ACHN (cell line): ENCODE measurements around the gene GP2.
"Not testable (repeated sequence)": the region's sequence is repeated elsewhere in the genome, so short reads cannot be mapped to it uniquely, and the experiment has no call there.

ENCODE experiments used
- DNase-seq: peaks from one replicate; pipeline ENCODE4 v3.0.0-alpha.2; 2015
- in situ Hi-C: cut with HindIII; loops from 2 replicates; pipeline ENCODE4 v1.10.0; 2017; ENCODE audit warnings: low sequenced_read_pairs, low pct_ligation_motif_present, low pct_unique_long_range_greater_than_20kb

The GP2 gene

GRCh38 chr16:20329392-20330138 is 2.3 kb upstream of the GP2 start:
- DNase-seq = no peak
- in situ Hi-C loops = no loop called here

GRCh38 chr16:20326321-20326720 is 992 bp downstream of the GP2 start:
- in situ Hi-C loops = no loop called here
- no peak for DNase-seq

DNA sequence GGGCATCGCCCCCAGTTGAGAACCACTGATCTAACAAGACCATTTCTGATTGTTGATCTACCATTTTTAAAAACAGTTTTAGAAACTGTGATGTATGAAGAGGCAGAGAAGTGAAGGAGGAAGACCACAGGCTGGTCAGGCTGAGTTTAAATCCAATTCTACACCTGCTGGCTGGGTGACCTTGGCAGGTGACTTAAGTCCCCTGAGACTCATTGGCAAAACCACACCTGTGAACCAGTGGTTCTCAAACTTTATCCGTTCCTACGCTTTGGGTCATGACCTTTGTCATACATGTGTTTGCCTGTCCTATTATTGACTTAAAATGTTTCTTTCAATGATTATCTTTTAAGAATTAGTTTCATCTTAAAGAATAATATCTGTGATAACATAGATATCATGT is 2.3 kb downstream of the GP2 start:
- no peak for DNase-seq
- in situ Hi-C loops = no loop called here

DNA sequence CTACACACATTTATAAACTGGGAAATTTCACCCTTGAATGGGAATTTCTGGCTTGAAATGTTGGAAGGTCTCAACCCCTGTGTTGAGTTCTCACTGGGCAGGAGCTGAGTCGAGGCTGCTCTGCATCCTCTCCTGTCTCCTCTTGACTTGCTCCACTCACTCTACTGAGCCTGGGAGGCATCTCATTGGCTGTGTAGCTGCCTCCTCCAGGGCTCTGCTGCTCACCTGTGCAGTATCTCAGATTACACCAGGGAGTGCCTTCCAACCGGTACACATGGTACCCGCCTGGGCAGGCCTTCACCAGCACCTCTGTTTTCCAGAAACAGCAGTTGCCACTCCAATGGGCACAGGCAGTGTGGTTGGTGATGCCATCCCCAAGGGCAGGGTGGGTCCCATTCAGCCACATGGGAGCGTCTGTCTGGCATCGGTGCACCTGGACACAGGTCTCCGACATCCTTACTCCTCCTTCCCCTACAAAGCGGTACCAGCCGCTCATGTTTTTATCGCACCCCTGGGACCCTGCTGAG is 3.7 kb downstream of the GP2 start:
- no peak for DNase-seq
- in situ Hi-C loops = no loop called here

- in situ Hi-C loops = no loop called here
- DNase-seq = no peak
Measured at GRCh38 chr16:20322696-20323095, 4.6 kb downstream of the GP2 start.

DNA sequence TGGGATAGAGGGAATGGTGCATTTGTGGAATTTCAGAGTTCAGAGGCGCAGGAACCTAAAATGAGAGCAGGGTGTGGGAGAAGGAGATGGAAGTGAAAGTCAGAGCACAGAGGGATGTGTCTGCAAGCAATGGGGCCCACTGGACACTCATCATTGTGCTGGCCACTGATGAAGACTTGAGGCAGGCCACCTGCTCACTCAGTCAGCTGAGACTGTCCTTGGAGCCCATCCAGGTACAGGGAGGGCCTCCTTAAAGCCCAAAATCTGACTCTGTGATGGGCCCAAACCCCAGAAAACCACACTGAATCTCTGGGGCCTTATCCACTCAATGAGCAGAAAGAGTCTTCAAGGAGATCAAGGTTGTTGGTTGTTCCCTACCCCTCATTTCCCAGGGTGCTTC is 5.6 kb downstream of the GP2 start:
- DNase-seq = no peak
- in situ Hi-C loops = no loop called here

- DNase-seq, in situ Hi-C loops: not testable (repeated sequence)
Measured at GRCh38 chr16:20321051-20321450, 6.3 kb downstream of the GP2 start.

DNA sequence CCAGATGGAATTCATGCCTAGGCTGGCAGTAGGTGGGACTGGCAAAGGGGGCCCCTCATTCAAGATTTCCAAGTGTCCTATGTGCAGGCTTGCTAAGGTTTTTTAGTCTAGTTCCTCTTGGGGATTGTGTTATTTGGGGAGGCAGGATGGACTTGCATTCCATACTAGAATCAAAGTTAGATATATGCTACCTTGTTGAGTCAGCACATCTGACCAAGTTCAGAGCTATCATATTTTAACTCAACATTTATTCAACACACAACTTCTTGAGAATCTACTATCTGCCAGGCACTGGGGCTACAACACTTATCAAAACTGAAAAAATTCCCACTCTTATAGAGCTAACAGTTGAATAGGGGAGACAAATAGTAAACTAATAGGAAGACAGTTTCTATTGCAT is 6.7 kb downstream of the GP2 start:
- in situ Hi-C loops = no loop called here
- DNase-seq = no peak

GRCh38 chr16:20320178-20320577 is 7.1 kb downstream of the GP2 start:
- in situ Hi-C loops = no loop called here
- DNase-seq = no peak

DNA sequence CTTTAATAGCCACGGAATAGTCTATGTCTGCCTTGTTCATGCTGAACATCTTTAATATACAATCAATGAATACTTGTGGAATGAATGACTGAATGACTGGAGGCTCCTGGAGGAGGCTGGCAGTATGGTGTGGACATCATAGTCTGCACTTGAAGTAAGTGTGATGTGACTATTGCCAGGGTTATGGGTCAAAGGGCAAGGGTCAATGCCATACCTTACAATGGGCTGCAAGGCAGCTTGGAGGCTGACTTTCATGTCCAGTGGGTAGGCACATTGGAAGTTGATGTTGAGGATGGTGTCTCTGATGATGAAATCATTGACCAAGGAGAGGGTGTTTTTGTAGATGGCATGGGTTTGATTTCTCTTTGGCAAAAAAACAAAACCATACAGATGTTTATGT is 7.9 kb downstream of the GP2 start:
- in situ Hi-C loops = no loop called here
- DNase-seq = no peak

DNA sequence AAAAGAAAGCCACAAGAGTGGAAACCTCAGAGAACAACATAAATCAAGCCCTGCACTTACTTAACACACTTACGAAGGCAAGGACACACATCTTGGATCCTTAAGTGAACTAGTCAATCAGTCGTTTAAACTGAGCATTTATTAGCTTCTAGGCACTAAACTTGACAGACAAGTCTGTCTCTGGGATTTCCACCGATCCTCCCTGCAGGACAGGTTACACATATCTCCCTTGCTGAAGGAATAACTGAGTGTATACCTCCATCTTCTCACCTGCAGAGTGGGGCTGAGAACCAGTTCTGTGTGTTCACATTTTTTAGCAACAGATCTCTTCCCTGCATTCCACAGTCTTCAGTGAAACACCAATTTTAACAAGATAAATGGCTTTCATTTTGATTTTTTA is 8.9 kb downstream of the GP2 start:
- in situ Hi-C loops = no loop called here
- no peak for DNase-seq

GRCh38 chr16:20318006-20318405 is 9.3 kb downstream of the GP2 start:
- in situ Hi-C loops = no loop called here
- no peak for DNase-seq

- in situ Hi-C loops = no loop called here
- DNase-seq = no peak
Measured at GRCh38 chr16:20317117-20317516, 10.2 kb downstream of the GP2 start.

DNA sequence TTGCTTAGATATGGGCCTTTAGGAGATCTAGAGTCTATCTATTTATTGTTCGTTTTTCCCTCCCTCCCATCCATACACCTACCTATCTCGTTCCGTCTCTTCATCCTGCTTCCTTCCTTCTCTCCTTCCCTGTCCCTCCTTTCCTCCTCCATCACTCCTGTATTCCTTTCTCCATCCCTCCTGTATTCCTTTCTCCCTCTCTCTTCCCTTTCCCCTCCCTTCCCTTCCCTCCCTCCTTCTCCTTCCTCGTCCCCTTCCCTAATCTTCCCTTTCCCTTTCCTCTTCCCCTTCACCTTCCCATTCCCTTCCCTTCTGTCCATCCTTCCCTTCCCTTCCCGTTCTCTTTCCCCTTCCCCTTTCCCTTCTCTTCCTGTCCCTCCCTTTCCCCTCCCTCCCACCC is 10.6 kb downstream of the GP2 start:
- in situ Hi-C loops = no loop called here
- DNase-seq = no peak

DNA sequence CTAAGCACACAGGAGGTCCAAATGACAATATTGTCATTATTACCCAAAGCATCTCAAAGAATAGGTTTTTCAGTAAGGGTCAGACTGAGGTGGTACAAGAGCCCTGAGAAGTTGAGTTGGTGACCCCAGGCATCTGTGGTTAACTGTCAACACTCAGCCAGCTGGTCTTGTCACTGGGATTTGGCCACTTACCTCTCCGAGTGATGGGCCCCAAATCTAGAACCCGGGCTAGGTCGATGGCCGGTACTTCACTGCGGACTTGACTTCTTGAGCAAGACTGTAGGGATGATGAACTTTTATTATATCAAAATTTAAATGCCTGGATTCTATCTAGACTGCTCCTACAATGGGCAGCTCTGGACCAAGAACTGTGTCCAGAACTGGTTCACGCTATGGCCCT is 11.5 kb downstream of the GP2 start:
- in situ Hi-C loops = no loop called here
- DNase-seq = no peak

- in situ Hi-C loops = no loop called here
Measured at GRCh38 chr16:20314575-20314974, 12.7 kb downstream of the GP2 start.

DNA sequence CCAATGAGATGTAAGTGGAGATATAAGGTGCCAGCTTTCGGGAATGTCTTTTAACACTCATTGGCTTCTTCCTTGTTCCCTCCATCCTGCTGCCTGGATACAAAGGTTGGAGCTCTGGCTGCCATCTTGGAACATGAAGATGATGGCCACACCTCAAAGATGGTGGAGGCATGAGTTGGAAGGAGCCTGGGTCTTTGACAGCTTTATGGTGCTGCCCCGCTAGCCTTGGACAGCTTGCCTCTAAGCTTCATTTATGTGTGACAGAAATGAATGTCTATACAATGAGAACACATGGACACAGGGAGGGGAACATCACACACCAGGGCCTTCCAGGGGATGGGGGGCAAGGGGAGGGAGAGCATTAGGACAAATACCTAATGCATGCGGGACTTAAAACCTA is 13.6 kb downstream of the GP2 start:
- in situ Hi-C loops = no loop called here
- no peak for DNase-seq

More at GRCh38 chr16:20314575-20314974, 12.7 kb downstream of the GP2 start:
- DNase-seq = no peak

- in situ Hi-C loops, DNase-seq: not testable (repeated sequence)
Measured at GRCh38 chr16:20312536-20313095, 14.7 kb downstream of the GP2 start.

- in situ Hi-C loops = no loop called here
- no peak for DNase-seq
Measured at GRCh38 chr16:20311548-20311947, 15.8 kb downstream of the GP2 start.
